Small intestine (tissue), 7 donors: ENCODE measurements around the gene HIPK2. TPM values are rescaled to one million over a fixed set of nuclear protein-coding genes. Genes with fewer than 3 reads are reported as not detected.

ENCODE experiments used
- DNase-seq, 2 donors: peaks; one replicate each; pipeline versions ENCODE4 v3.0.0 to v3.0.0-alpha.2; 2013
- FAIRE-seq: peaks from 2 replicates; lab custom pipeline; 2012; peaks lifted over from hg19 to GRCh38; lab: Jason Lieb, UNC
- H3K27ac ChIP-seq, 3 donors: one replicate each; pipeline ENCODE4 v1.5.1; 2013; ENCODE audit warnings: low read length in 2 of 3, mild to moderate bottlenecking in 2 of 3, control low read depth in 1 of 3, inconsistent platforms in 1 of 3, low read depth in 1 of 3, moderate library complexity in 1 of 3
- H3K27me3 ChIP-seq, 3 donors: one replicate each; pipeline ENCODE4 v1.6.1; 2013; ENCODE audit warnings: low read length in 3 of 3, inconsistent platforms in 1 of 3; ENCODE audit not compliant: control insufficient read depth in 3 of 3, insufficient read depth in 3 of 3
- H3K36me3 ChIP-seq, 3 donors: one replicate each; pipeline ENCODE4 v1.6.1; 2013; ENCODE audit warnings: low read length in 3 of 3, inconsistent platforms in 1 of 3, low read depth in 1 of 3, mild to moderate bottlenecking in 1 of 3, moderate library complexity in 1 of 3; ENCODE audit not compliant: control insufficient read depth in 3 of 3, insufficient read depth in 2 of 3
- H3K4me1 ChIP-seq, 3 donors: one replicate each; pipeline ENCODE4 v1.6.1; 2013; ENCODE audit warnings: low read length in 2 of 3, inconsistent platforms in 1 of 3, low read depth in 1 of 3, mild to moderate bottlenecking in 1 of 3, moderate library complexity in 1 of 3; ENCODE audit not compliant: control insufficient read depth in 3 of 3, insufficient read depth in 2 of 3
- H3K4me3 ChIP-seq, 3 donors: one replicate each; pipeline ENCODE4 v1.5.1; 2013; ENCODE audit warnings: low read length in 3 of 3, control low read depth in 1 of 3, inconsistent platforms in 1 of 3, low read depth in 1 of 3, mild to moderate bottlenecking in 1 of 3, moderate library complexity in 1 of 3
- H3K9me3 ChIP-seq, 2 donors: one replicate each; pipeline ENCODE4 v1.6.1; 2013; ENCODE audit warnings: low read depth in 1 of 2, low read length in 1 of 2; ENCODE audit not compliant: control insufficient read depth in 2 of 2, insufficient read depth in 1 of 2
- WGBS, 3 donors: extraction: QIAGEN DNeasy Blood & Tissue Kit; methylation state at CpG; one replicate each; pipeline ENCODE4 v1.1.7; 2013; 5-methylcytosine and 5-hydroxymethylcytosine counted together
- polyA plus RNA-seq, 4 donors: library from polyadenylated mRNA; stranded (reverse) in 3 of 4; unstranded in 1 of 4; fragments of 200-250 nt in 3 of 4; fragments of 120-200 nt in 1 of 4; gene quantifications; one replicate each; pipeline versions ENCODE4 v1.2.1 to v1.2.3, GENCODE V29; 2013
- donor health status: healthy with polysubstance abuse.
- donor health status: control.
- donor health status: control.
- donor health status: Bipolar disorder and iron deficiency.
- donor health status: healthy.

Gene HIPK2
- polyA plus RNA-seq, 4 donors, result 3.2 to 11.4 (median 7.2) TPM

- H3K27me3 ChIP-seq, result no peaks in the 10 kb centered on the region
- H3K36me3 ChIP-seq, result peaks cover 0 to 32% (median 14%) of the 10 kb centered on the region in 3 donors
- peaks cover 5 to 20% (median 17%) of the 10 kb centered on the region in 3 donors for H3K4me1 ChIP-seq
- DNase-seq (no peak), FAIRE-seq (no peak)
- H3K27ac ChIP-seq, result peak overlapping the region in 1 of 3 donors; percentile 36
- H3K4me3 ChIP-seq, result no peak overlapping the region
- H3K9me3 ChIP-seq, result no peaks in the 10 kb centered on the region
- 82 to 90% (median 84%) methylated on average over 9 of the region's 9 CpGs for WGBS, 3 donors
These were observed 58.9 kb downstream of the HIPK2 start for GRCh38 chr7:139718859-139719258.

GRCh38 chr7:139718141-139718540 is 59.7 kb downstream of the HIPK2 start:
- no peak overlapping the region for H3K4me3 ChIP-seq
- H3K27ac ChIP-seq, result no peak overlapping the region
- FAIRE-seq (no peak), DNase-seq (no peak)
- H3K36me3 ChIP-seq, result peaks cover 0 to 38% (median 14%) of the 10 kb centered on the region in 3 donors
- H3K4me1 ChIP-seq, result peaks cover 5 to 20% (median 17%) of the 10 kb centered on the region in 3 donors
- H3K9me3 ChIP-seq, result no peaks in the 10 kb centered on the region
- H3K27me3 ChIP-seq, result no peaks in the 10 kb centered on the region

- H3K9me3 ChIP-seq, result no peaks in the 10 kb centered on the region
- DNase-seq (no peak), FAIRE-seq (no peak)
- H3K27me3 ChIP-seq, result no peaks in the 10 kb centered on the region
- no peak overlapping the region for H3K27ac ChIP-seq
- no peak overlapping the region for H3K4me3 ChIP-seq
- H3K36me3 ChIP-seq, result peaks cover 2 to 47% (median 14%) of the 10 kb centered on the region in 3 donors
- 97 to 98% (median 97%) methylated on average over 38 to 39 of the region's 39 CpGs for whole genome bisulfite sequencing, 3 donors
- peaks cover 3 to 10% (median 8%) of the 10 kb centered on the region in 3 donors for H3K4me1 ChIP-seq
These were observed 61.4 kb downstream of the HIPK2 start for GRCh38 chr7:139716156-139716942.

GRCh38 chr7:139715194-139715815 is 62.5 kb downstream of the HIPK2 start:
- H3K27me3 ChIP-seq, result no peaks in the 10 kb centered on the region
- WGBS, 3 donors, result 96% methylated on average over 13 of the region's 13 CpGs
- H3K4me1 ChIP-seq, result peaks cover 0 to 3% (median 0%) of the 10 kb centered on the region in 3 donors
- H3K27ac ChIP-seq, result peak overlapping the region in 1 of 3 donors; percentile 86
- no peaks in the 10 kb centered on the region for H3K9me3 ChIP-seq
- H3K4me3 ChIP-seq, result no peak overlapping the region
- no peak for DNase-seq
- peaks cover 2 to 47% (median 14%) of the 10 kb centered on the region in 3 donors for H3K36me3 ChIP-seq
- FAIRE-seq, result no peak

GRCh38 chr7:139714163-139714901 is 63.5 kb downstream of the HIPK2 start:
- FAIRE-seq (no peak), DNase-seq (no peak)
- no peaks in the 10 kb centered on the region for H3K9me3 ChIP-seq
- H3K27ac ChIP-seq, result peak overlapping the region in 1 of 3 donors; percentile 86
- H3K36me3 ChIP-seq, result peaks cover 2 to 47% (median 14%) of the 10 kb centered on the region in 3 donors
- no peaks in the 10 kb centered on the region for H3K27me3 ChIP-seq
- no peak overlapping the region for H3K4me3 ChIP-seq
- 75 to 94% (median 82%) methylated on average over 21 to 23 of the region's 23 CpGs for WGBS, 3 donors
- no peaks in the 10 kb centered on the region for H3K4me1 ChIP-seq

- DNase-seq, result no peak
- WGBS, 3 donors, result 92 to 98% (median 97%) methylated on average over 15 of the region's 15 CpGs
- no peaks in the 10 kb centered on the region for H3K27me3 ChIP-seq
- H3K9me3 ChIP-seq, result no peaks in the 10 kb centered on the region
- H3K36me3 ChIP-seq, result peaks cover 2 to 48% (median 14%) of the 10 kb centered on the region in 3 donors
- no peak overlapping the region for H3K4me3 ChIP-seq
- no peaks in the 10 kb centered on the region for H3K4me1 ChIP-seq
- H3K27ac ChIP-seq, result peak overlapping the region in 1 of 3 donors; percentile 80
- FAIRE-seq, result no peak
These were observed 64.2 kb downstream of the HIPK2 start for GRCh38 chr7:139713526-139714162.

- no peaks in the 10 kb centered on the region for H3K9me3 ChIP-seq
- 88 to 95% (median 93%) methylated on average over 9 of the region's 9 CpGs for WGBS, 3 donors
- FAIRE-seq (no peak), DNase-seq (no peak)
- no peak overlapping the region for H3K4me3 ChIP-seq
- peaks cover 2 to 54% (median 14%) of the 10 kb centered on the region in 3 donors for H3K36me3 ChIP-seq
- no peak overlapping the region for H3K27ac ChIP-seq
- no peaks in the 10 kb centered on the region for H3K4me1 ChIP-seq
- no peaks in the 10 kb centered on the region for H3K27me3 ChIP-seq
These were observed 64.7 kb downstream of the HIPK2 start for GRCh38 chr7:139713061-139713460.
